HG03439 (cell line): ENCODE data around the gene ARHGAP10.
"Not testable (repeated sequence)": the region's sequence is repeated elsewhere in the genome, so short reads cannot be mapped to it uniquely, and the experiment has no call there.

Experiments used
- ATAC-seq: cut with Tn5 transposase; IDR thresholded peaks from one replicate; pipeline ENCODE4 v1.9.1; 2021; ENCODE audit warnings: mild to moderate bottlenecking, moderate library complexity; ENCODE audit not compliant: unreplicated experiment

The ARHGAP10 gene

GRCh38 chr4:148078061-148078460, 346.2 kb downstream of the ARHGAP10 start:
- ATAC-seq: no peak

GRCh38 chr4:148079961-148080360, 348.1 kb downstream of the ARHGAP10 start:
- no peak for ATAC-seq

GRCh38 chr4:148081267-148081666, 349.4 kb downstream of the ARHGAP10 start:
- ATAC-seq: no peak

GRCh38 chr4:148081745-148082144, 349.9 kb downstream of the ARHGAP10 start:
- no peak for ATAC-seq

- ATAC-seq: not testable (repeated sequence)
Observed at GRCh38 chr4:148083073-148083472, 351.2 kb downstream of the ARHGAP10 start.

- ATAC-seq: no peak
Observed at GRCh38 chr4:148089624-148090023, 357.7 kb downstream of the ARHGAP10 start.

- ATAC-seq: no peak
Observed at GRCh38 chr4:148090029-148090428, 358.1 kb downstream of the ARHGAP10 start.

- ATAC-seq: no peak
Observed at GRCh38 chr4:148090503-148091476, 358.9 kb downstream of the ARHGAP10 start.

- no peak for ATAC-seq
Observed at GRCh38 chr4:148091896-148092295, 360.0 kb downstream of the ARHGAP10 start.

GRCh38 chr4:148092316-148093014, 360.6 kb downstream of the ARHGAP10 start:
- no peak for ATAC-seq

GRCh38 chr4:148093065-148093464, 361.2 kb downstream of the ARHGAP10 start:
- no peak for ATAC-seq

GRCh38 chr4:148094149-148094548, 362.3 kb downstream of the ARHGAP10 start:
- no peak for ATAC-seq

GRCh38 chr4:148095346-148095923, 363.5 kb downstream of the ARHGAP10 start:
- ATAC-seq: no peak

- ATAC-seq: no peak
Observed at GRCh38 chr4:148097801-148098200, 365.9 kb downstream of the ARHGAP10 start.

GRCh38 chr4:148101235-148101634, 369.3 kb downstream of the ARHGAP10 start:
- ATAC-seq: no peak

GRCh38 chr4:148101790-148102189, 369.9 kb downstream of the ARHGAP10 start:
- ATAC-seq: no peak

- ATAC-seq: no peak
Observed at GRCh38 chr4:148103597-148104355, 371.9 kb downstream of the ARHGAP10 start.

GRCh38 chr4:148108766-148109165, 376.9 kb downstream of the ARHGAP10 start:
- no peak for ATAC-seq

GRCh38 chr4:148109216-148109615, 377.3 kb downstream of the ARHGAP10 start:
- no peak for ATAC-seq

GRCh38 chr4:148110169-148110568, 378.3 kb downstream of the ARHGAP10 start:
- ATAC-seq: no peak
